ENCODE measurements around the gene FEM1A.
"Not testable (repeated sequence)": the region's sequence is repeated elsewhere in the genome, so short reads cannot be mapped to it uniquely, and the experiment has no call there.

The FEM1A gene

GRCh38 chr19:4775627-4776152 is 15.8 kb upstream of the FEM1A start:
- no peak for DNase-seq (ENCODE audit: low spot score)

- DNase-seq (ENCODE audit: low spot score) = no peak
These were observed 14.9 kb upstream of the FEM1A start for GRCh38 chr19:4776436-4777211.

GRCh38 chr19:4778124-4778523 is 13.4 kb upstream of the FEM1A start:
- DNase-seq (ENCODE audit: low spot score) = not testable (repeated sequence)

GRCh38 chr19:4780860-4781259 is 10.7 kb upstream of the FEM1A start:
- DNase-seq (ENCODE audit: low spot score) = no peak

GRCh38 chr19:4781801-4782200 is 9.7 kb upstream of the FEM1A start:
- DNase-seq (ENCODE audit: low spot score) = no peak

- not testable (repeated sequence) for DNase-seq (ENCODE audit: low spot score)
These were observed 5.0 kb upstream of the FEM1A start for GRCh38 chr19:4786412-4787016.

GRCh38 chr19:4792019-4792865 is 708 bp downstream of the FEM1A start:
- DNase-seq (ENCODE audit: low spot score) = not testable (repeated sequence)

GRCh38 chr19:4792866-4793195 is 1.3 kb downstream of the FEM1A start:
- not testable (repeated sequence) for DNase-seq (ENCODE audit: low spot score)

- DNase-seq (ENCODE audit: low spot score) = not testable (repeated sequence)
These were observed 1.7 kb downstream of the FEM1A start for GRCh38 chr19:4793278-4793677.

- DNase-seq (ENCODE audit: low spot score) = no peak
These were observed 3.4 kb downstream of the FEM1A start for GRCh38 chr19:4794971-4795370.

GRCh38 chr19:4795400-4795799 is 3.9 kb downstream of the FEM1A start:
- DNase-seq (ENCODE audit: low spot score) = no peak

- DNase-seq (ENCODE audit: low spot score) = no peak
These were observed 9.1 kb downstream of the FEM1A start for GRCh38 chr19:4800591-4801081.

- no peak for DNase-seq (ENCODE audit: low spot score)
These were observed 9.6 kb downstream of the FEM1A start for GRCh38 chr19:4801085-4801619.

GRCh38 chr19:4802711-4803110 is 11.2 kb downstream of the FEM1A start:
- no peak for DNase-seq (ENCODE audit: low spot score)

- DNase-seq (ENCODE audit: low spot score) = peak; percentile 61
These were observed 12.5 kb downstream of the FEM1A start for GRCh38 chr19:4803736-4804695.

GRCh38 chr19:4805140-4805539 is 13.6 kb downstream of the FEM1A start:
- DNase-seq (ENCODE audit: low spot score) = not testable (repeated sequence)

GRCh38 chr19:4806384-4806783 is 14.8 kb downstream of the FEM1A start:
- DNase-seq (ENCODE audit: low spot score) = no peak

GRCh38 chr19:4807188-4807587 is 15.7 kb downstream of the FEM1A start:
- no peak for DNase-seq (ENCODE audit: low spot score)

- peak; percentile 82 for DNase-seq (ENCODE audit: low spot score)
These were observed 20.0 kb downstream of the FEM1A start for GRCh38 chr19:4811328-4812131.
